ENCODE measurements around the gene SPATA3.

Gene SPATA3

DNA sequence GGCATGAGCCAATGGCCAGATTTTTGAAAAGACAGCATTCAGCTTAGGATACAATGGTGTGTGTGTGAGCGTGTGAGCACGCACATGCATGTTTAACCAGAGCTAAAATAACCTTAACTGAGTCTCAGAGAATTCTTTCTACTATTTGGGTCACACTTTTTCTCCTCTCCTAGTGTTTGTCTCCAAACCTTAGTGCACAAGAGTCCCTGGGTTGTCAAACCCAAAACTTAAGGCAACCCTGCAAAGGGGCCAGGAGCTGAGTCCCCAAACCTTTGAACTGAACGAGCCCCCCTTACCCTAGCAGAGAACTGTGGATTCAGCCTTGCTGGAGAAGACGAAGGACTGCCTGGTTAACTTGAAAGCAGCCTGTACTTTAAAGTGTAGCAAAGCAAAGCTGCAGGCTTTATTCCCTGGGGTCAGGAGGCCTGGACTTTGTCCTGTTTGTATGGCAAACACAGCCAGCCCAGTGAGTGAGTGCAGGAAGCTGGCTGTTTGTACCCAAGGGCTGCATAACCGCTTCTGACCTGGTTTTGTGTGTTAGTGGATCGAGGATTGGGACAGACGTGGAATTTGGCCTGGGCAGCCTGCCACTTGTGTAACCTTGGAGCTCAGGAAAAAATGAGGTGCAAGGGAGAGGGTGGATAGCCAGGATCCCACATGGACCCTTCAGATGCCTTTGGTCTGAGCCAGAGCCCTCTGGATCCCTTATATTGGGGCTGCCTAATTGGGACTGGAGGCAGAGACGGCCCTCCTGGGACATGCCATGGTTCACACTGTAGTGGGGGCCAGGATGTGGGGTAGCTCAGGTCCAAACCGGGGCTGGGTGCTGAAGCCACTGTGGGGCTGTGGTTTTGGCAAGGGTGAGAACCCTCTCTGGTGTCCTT is 54.3 kb downstream of the SPATA3 start:
- no peak for DNase-seq (ENCODE audit: low read depth)

DNA sequence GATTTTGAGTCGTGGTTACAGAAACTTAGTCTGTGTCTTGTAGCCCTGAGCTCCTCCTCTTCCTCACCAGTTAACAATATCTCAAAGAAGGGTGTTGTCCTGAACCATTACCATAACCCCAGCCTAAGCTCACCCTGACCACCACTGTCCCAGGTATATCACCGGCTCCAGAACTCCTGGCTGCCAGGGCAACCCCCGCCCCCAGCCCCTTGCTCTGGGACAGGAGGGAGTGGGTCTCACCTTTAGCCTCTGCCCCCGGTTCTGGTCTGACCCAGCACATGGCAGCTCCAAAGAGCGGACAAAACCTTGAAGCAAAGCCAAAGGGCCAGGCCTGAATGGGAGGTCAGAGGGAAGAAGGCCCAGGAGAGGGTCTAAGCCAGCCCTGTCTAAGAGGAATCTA is 55.2 kb downstream of the SPATA3 start:
- no peak for DNase-seq (ENCODE audit: low read depth)

DNA sequence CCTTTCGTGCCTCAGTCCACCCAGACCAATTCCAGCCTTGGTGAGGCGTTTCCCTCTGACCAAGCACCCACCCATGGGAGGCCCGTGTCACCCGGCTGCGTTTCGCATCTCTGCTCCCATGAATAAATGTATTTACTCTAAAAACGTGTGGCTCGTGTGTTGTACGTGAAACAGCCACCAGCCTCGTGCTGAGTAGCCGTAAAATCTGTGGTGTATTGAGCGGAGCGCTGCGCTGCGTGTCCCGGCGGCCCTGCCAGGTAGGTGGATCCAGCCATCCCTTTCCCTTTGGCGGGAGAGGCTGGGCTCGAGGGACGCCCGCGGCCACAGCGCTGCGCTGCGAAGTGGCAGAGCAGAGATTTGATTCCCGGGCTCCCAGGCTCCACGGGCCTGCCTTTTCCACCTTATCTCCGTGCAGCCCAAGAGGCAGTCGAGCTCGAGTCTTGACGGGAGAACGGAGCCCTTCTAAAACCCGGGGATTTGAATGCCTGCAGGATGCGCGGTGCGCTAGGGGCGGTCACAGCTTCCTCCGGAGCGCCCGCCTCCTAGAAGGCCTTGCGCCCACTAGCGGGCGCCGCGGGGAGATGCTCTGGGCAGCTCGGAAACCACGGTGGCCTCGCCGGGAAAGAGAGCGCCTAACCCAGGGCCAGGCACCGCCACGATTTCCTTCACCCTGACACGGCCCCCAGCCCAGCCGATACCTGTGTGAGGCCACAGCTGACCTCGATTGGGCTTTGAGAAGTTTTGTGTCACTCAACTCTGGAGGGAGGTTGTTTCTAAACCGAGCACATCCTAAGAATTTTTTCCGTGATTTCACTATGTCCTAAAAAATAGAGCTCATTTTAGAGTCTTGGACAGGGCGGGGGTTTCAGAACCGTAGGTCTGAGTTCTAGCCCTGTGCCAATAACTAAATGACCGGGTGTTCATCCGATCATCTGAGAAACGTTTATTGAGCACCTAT is 56.9 kb downstream of the SPATA3 start:
- DNase-seq (ENCODE audit: low read depth) = peak; percentile 73

DNA sequence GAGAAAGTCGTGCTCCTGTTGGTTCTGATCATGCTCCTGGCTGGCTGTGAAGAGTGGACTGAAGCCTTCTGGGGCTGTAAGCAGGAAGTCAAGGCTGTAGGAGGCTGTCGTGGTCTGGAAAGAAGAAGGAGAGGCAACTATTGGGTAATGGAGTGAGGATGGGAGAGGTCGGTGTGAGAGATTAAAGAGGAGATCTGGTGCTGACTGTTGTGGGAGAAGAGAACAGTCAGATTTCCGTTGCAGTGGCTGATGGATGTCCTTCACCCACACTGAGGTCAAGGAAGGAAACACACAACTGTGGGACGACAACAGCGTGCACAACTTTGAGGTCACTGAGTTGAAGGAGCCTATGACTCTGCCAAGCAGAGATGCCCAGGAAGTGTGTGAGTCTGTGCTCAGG is 57.9 kb downstream of the SPATA3 start:
- DNase-seq (ENCODE audit: low read depth) = no peak

DNA sequence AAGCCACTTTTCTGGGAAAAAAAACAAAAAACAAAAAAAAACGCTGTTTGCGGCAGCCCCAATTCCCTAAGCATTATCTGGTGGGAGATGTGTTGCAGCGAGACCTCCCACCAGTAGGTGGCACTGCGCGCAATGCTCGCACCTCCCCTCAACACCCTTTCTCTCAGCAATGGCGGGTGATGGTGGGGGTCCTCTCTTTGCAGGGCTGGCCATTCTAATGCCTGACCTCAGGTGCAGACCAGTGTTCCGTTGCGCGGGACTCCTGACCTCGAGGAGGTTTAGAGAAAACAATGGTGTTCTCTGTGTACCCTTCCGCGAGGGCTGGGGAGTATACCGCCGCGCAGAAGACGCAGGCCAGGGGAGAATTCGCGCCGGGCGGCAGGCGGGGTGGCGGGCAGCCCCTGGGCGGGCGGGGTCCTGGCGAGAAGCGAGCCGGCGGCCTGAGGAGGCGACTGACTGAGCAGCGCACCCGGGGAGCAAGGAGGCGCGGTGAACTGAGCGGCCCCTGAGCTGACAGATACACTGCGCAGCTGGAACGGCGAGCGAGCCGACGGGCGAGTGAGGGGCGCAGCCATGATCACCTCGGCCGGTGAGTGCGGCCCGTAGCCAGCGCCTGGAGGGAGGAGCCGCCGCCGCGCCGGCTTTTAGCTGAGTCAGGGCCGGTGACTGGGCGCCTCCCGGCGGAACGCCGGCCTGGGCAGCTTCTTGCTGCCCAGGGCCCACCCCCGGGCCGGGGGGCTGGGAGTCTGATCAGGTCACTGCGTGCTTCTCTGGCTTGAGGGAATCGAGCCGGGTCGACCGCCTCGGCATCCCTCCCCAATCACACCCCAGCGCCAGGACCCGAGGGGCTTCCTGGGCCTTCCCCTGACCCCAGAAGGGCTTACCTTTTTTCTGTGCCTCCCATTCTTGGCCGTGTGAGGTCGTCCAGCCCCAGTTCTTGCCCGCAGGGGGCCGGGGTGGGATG is 60.8 kb downstream of the SPATA3 start, which contains the start of gene PSMD1:
Gene PSMD1, plus strand, starts transcription at position 415 of the 964 bp plus-strand sequence. Its CDS starts 159 bp downstream, at position 574.
- peak; percentile 87 for DNase-seq (ENCODE audit: low read depth)

DNA sequence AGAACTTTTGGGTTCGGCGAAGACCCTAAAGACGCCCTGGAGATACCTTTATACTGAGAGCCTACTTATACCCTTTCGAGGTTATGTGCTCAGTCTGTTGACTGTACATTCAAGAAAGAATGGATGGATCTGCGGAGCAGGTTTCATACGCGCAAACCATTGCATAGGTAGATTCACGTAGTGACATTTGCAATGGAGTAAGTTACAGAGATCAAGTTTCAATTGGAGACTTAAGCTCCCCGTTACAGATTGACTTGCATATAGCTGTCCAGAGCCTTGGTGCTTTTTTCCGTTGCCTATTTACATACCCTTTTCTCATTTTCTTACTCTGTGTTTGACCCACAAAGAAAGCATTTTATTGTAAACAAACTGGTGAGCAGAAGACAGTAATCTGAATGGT is 61.7 kb downstream of the SPATA3 start:
- no peak for DNase-seq (ENCODE audit: low read depth)
